ENCODE data around the gene HNRNPH3.

Gene HNRNPH3

GRCh38 chr10:68333058-68333395, 1.2 kb downstream of the HNRNPH3 start (continued):
- TF ChIP-seq ZNF555 (tag by site-specific recombination; conservative IDR thresholded peaks at IDR 0.05) (no peak), ZBTB8A (tag by site-specific recombination; IDR thresholded peaks at IDR 0.05) (no peak), ZNF37A (tag by site-specific recombination; IDR thresholded peaks at IDR 0.05) (no peak), ATF2 (tag by site-specific recombination; IDR thresholded peaks at IDR 0.05; ENCODE audit: low read depth) (no peak), GLIS1 (tag by site-specific recombination; IDR thresholded peaks at IDR 0.05) (no peak)

- Histone ChIP-seq H3K27ac (ENCODE audit: extremely low read depth, low read depth, low read length) (peak overlapping the region; percentile 97), H3K4me1 (ENCODE audit: control insufficient read depth, insufficient read depth, low read length) (peaks cover 11% of the 10 kb centered on the region)
- TF ChIP-seq ZNF658 (tag by site-specific recombination; IDR thresholded peaks at IDR 0.05) (no peak), KLF1 (tag by site-specific recombination; IDR thresholded peaks at IDR 0.05) (no peak), ZNF23 (tag by site-specific recombination; IDR thresholded peaks at IDR 0.05; ENCODE audit: borderline replicate concordance) (no peak), FEZF1 (tag by site-specific recombination; IDR thresholded peaks at IDR 0.05) (no peak), GLI2 (tag by site-specific recombination; IDR thresholded peaks at IDR 0.05; ENCODE audit: borderline replicate concordance, low read depth) (no peak), ZNF677 (tag by site-specific recombination; IDR thresholded peaks at IDR 0.05) (no peak), ZNF362 (tag by site-specific recombination; IDR thresholded peaks at IDR 0.05) (peak; percentile 24; the same call in 1 of the 2 replicates), KLF10 (tag by site-specific recombination; IDR thresholded peaks at IDR 0.05) (no peak; the same call in 1 of the 2 replicates), ZNF146 (tag by site-specific recombination; IDR thresholded peaks at IDR 0.05) (no peak), ZNF404 (tag by site-specific recombination; IDR thresholded peaks at IDR 0.05) (no peak), PRDM6 (tag by site-specific recombination; IDR thresholded peaks at IDR 0.05) (peak; percentile 67), KLF9 (tag by site-specific recombination; IDR thresholded peaks at IDR 0.05; ENCODE audit: low read depth) (peak; percentile 38; the same call in 1 of the 2 replicates), BCL11B (tag by site-specific recombination; IDR thresholded peaks at IDR 0.05; ENCODE audit: low read depth) (0 out of 2 replicates have a peak, but pooled peaks have one; percentile 11), ZBTB48 (tag by site-specific recombination; IDR thresholded peaks at IDR 0.05) (no peak), ZNF488 (tag by site-specific recombination; IDR thresholded peaks at IDR 0.05) (no peak), OSR2 (tag by site-specific recombination; IDR thresholded peaks at IDR 0.05) (no peak)
- TF ChIP-seq, protein P1, sequence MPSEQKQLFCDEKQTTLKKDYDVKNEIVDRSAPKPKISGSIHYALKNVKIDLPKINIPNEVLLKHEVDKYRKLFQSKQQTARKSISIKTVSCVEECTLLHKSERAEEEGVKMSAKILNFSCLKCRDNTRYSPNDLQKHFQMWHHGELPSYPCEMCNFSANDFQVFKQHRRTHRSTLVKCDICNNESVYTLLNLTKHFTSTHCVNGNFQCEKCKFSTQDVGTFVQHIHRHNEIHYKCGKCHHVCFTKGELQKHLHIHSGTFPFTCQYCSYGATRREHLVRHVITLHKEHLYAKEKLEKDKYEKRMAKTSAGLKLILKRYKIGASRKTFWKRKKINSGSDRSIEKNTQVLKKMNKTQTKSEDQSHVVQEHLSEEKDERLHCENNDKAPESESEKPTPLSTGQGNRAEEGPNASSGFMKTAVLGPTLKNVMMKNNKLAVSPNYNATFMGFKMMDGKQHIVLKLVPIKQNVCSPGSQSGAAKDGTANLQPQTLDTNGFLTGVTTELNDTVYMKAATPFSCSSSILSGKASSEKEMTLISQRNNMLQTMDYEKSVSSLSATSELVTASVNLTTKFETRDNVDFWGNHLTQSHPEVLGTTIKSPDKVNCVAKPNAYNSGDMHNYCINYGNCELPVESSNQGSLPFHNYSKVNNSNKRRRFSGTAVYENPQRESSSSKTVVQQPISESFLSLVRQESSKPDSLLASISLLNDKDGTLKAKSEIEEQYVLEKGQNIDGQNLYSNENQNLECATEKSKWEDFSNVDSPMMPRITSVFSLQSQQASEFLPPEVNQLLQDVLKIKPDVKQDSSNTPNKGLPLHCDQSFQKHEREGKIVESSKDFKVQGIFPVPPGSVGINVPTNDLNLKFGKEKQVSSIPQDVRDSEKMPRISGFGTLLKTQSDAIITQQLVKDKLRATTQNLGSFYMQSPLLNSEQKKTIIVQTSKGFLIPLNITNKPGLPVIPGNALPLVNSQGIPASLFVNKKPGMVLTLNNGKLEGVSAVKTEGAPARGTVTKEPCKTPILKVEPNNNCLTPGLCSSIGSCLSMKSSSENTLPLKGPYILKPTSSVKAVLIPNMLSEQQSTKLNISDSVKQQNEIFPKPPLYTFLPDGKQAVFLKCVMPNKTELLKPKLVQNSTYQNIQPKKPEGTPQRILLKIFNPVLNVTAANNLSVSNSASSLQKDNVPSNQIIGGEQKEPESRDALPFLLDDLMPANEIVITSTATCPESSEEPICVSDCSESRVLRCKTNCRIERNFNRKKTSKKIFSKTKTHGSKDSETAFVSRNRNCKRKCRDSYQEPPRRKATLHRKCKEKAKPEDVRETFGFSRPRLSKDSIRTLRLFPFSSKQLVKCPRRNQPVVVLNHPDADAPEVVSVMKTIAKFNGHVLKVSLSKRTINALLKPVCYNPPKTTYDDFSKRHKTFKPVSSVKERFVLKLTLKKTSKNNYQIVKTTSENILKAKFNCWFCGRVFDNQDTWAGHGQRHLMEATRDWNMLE (tag by site-specific recombination; conservative IDR thresholded peaks at IDR 0.05; ENCODE audit: low read depth): no peak
- TF ChIP-seq, protein P2, sequence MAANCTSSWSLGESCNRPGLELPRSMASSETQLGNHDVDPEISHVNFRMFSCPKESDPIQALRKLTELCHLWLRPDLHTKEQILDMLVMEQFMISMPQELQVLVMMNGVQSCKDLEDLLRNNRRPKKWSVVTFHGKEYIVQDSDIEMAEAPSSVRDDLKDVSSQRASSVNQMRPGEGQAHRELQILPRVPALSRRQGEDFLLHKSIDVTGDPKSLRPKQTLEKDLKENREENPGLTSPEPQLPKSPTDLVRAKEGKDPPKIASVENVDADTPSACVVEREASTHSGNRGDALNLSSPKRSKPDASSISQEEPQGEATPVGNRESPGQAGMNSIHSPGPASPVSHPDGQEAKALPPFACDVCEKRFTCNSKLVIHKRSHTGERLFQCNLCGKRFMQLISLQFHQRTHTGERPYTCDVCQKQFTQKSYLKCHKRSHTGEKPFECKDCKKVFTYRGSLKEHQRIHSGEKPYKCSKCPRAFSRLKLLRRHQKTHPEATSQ (tag by site-specific recombination; IDR thresholded peaks at IDR 0.05): no peak
These were observed 1.9 kb downstream of the HNRNPH3 start for GRCh38 chr10:68333440-68334431.

More at GRCh38 chr10:68333440-68334431, 1.9 kb downstream of the HNRNPH3 start:
- POLR2A ChIA-PET: interaction anchor here (0.5 to 2.0 kb wide), 9 partner anchors 15 to 561 kb away, joined by 3 to 20 read pairs (median 4); partner anchors contain the start of genes DNA2 and SIRT1
- Histone ChIP-seq H3K9me3 (ENCODE audit: control insufficient read depth, insufficient read depth, low read depth, low read length) (no peaks in the 10 kb centered on the region), H3K36me3 (ENCODE audit: control insufficient read depth in 2 of 2, insufficient read depth in 1 of 2, low read length in 2 of 2) (peaks cover 7 to 24% of the 10 kb centered on the region in 2 experiments; a peak in 2 of 3 replicates), H3K4me3 (ENCODE audit: low read depth, low read length) (peak overlapping the region; percentile 89)
- CTCF ChIA-PET: interaction anchor here (0.6 to 2.4 kb wide), 2 partner anchors 10 to 14 kb away, joined by 3 to 10 read pairs; no protein-coding TSS in a partner anchor

All from HEK293 (cell line).